OCI-LY1 (cell line): ENCODE results near the gene LRP8.

ENCODE experiments used
- H2AFZ ChIP-seq: fragments of 200-600 bp; sonication (generic), shearing (Covaris generic); 2 replicates; pipeline ENCODE4 v1.6.0; 2014; ENCODE audit warnings: antibody characterized with exemption, mild to moderate bottlenecking, low read length
- H3F3A ChIP-seq: fragments of 200-600 bp; sonication (generic), shearing (Covaris generic); 2 replicates; pipeline ENCODE4 v1.6.0; 2014; ENCODE audit warnings: mild to moderate bottlenecking, antibody characterized with exemption, low read length, moderate library complexity; ENCODE audit not compliant: insufficient read depth
- H3K27ac ChIP-seq: fragments of 200-600 bp; sonication (generic); 2 replicates; pipeline ENCODE4 v1.5.1; 2014; ENCODE audit warnings: low read length, mixed run types, mild to moderate bottlenecking, low read depth; ENCODE audit not compliant: poor library complexity, severe bottlenecking
- H3K27me3 ChIP-seq: fragments of 200-600 bp; sonication (generic); 2 replicates; pipeline ENCODE4 v1.6.0; 2014; ENCODE audit warnings: antibody characterized with exemption, mild to moderate bottlenecking, low read length, moderate library complexity; ENCODE audit not compliant: insufficient read depth
- H3K36me3 ChIP-seq: fragments of 200-600 bp; sonication (generic); 2 replicates; pipeline ENCODE4 v1.6.1; 2014; ENCODE audit warnings: mild to moderate bottlenecking, antibody characterized with exemption, low read length, moderate library complexity, mixed read lengths; ENCODE audit not compliant: insufficient read depth
- H3K4me1 ChIP-seq: fragments of 200-600 bp; sonication (generic); 2 replicates; pipeline ENCODE4 v1.5.1; 2014; ENCODE audit warnings: mild to moderate bottlenecking, low read length, moderate library complexity; ENCODE audit not compliant: insufficient read depth, severe bottlenecking
- H3K4me2 ChIP-seq: fragments of 200-600 bp; sonication (generic), shearing (Covaris generic); 2 replicates; pipeline ENCODE4 v1.6.1; 2014; ENCODE audit warnings: low read length
- H3K4me3 ChIP-seq: fragments of 200-600 bp; sonication (generic); 2 replicates; pipeline ENCODE4 v1.5.1; 2014; ENCODE audit warnings: low read length, low read depth, mild to moderate bottlenecking, mixed read lengths; ENCODE audit not compliant: poor library complexity, severe bottlenecking
- H3K79me2 ChIP-seq: fragments of 200-600 bp; shearing (Covaris generic); 2 replicates; pipeline ENCODE4 v1.6.1; 2016; ENCODE audit warnings: mixed run types, low read length, mixed read lengths; ENCODE audit not compliant: insufficient read depth
- H3K9ac ChIP-seq: fragments of 200-600 bp; sonication (generic), shearing (Covaris generic); 2 replicates; pipeline ENCODE4 v1.6.1; 2014; ENCODE audit warnings: mild to moderate bottlenecking, low read length, mixed read lengths
- H3K9me2 ChIP-seq: fragments of 200-600 bp; sonication (generic), shearing (Covaris generic); 2 replicates; pipeline ENCODE4 v1.6.1; 2014; ENCODE audit warnings: low read depth, mild to moderate bottlenecking, low read length, mixed read lengths
- H3K9me3 ChIP-seq: fragments of 200-600 bp; shearing (Covaris generic); 2 replicates; pipeline ENCODE4 v1.6.1; 2014; ENCODE audit warnings: low read length, mixed read lengths
- H4K20me1 ChIP-seq: fragments of 200-600 bp; sonication (generic), shearing (Covaris generic); 2 replicates; pipeline ENCODE4 v1.6.0; 2016; ENCODE audit warnings: mild to moderate bottlenecking, low read length; ENCODE audit not compliant: insufficient read depth
- CTCF ChIP-seq: fragments of 200-600 bp; sonication (generic), shearing (Covaris generic); IDR thresholded peaks from 2 replicates; pipeline ENCODE4 v1.5.1; 2017; ENCODE audit warnings: mild to moderate bottlenecking, antibody characterized with exemption, low read length, moderate library complexity, mixed read lengths
- EZH2 ChIP-seq: fragments of 200-600 bp; sonication (generic), shearing (Covaris generic); IDR thresholded peaks from 2 replicates; pipeline ENCODE4 v1.8.0; 2017; ENCODE audit warnings: borderline replicate concordance, mixed run types, mild to moderate bottlenecking, antibody characterized with exemption, low read length, moderate library complexity, mixed read lengths

Gene LRP8

GRCh38 chr1:53372501-53372951, 44.7 kb upstream of the LRP8 start:
- no peaks in the 10 kb centered on the region for H3K36me3 ChIP-seq
- no peak overlapping the region for H3K27ac ChIP-seq
- H2AFZ ChIP-seq, result no peak overlapping the region
- no peak overlapping the region for H3K4me3 ChIP-seq
- peaks cover 15% of the 10 kb centered on the region for H3K4me1 ChIP-seq
- H3K9me3 ChIP-seq, result no peaks in the 10 kb centered on the region
- H4K20me1 ChIP-seq, result no peaks in the 10 kb centered on the region
- H3K9ac ChIP-seq, result no peak overlapping the region
- H3K27me3 ChIP-seq, result peaks cover 9% of the 10 kb centered on the region; the same call in 1 of the 2 replicates
- no peaks in the 10 kb centered on the region for H3K9me2 ChIP-seq
- H3K4me2 ChIP-seq, result no peak overlapping the region
- no peaks in the 10 kb centered on the region for H3K79me2 ChIP-seq
- no peaks in the 10 kb centered on the region for H3F3A ChIP-seq
- TF ChIP-seq EZH2 (no peak), CTCF (no peak)

GRCh38 chr1:53371851-53372250, 44.0 kb upstream of the LRP8 start:
- Histone ChIP-seq H3K9me2 (no peaks in the 10 kb centered on the region), H3K4me1 (peaks cover 22% of the 10 kb centered on the region), H3K4me3 (no peak overlapping the region), H3K4me2 (no peak overlapping the region), H3K9ac (no peak overlapping the region), H2AFZ (no peak overlapping the region), H3K79me2 (no peaks in the 10 kb centered on the region), H3K27me3 (peaks cover 5% of the 10 kb centered on the region; the same call in 1 of the 2 replicates), H3K9me3 (no peaks in the 10 kb centered on the region), H3F3A (no peaks in the 10 kb centered on the region), H4K20me1 (no peaks in the 10 kb centered on the region), H3K27ac (no peak overlapping the region), H3K36me3 (no peaks in the 10 kb centered on the region)
- TF ChIP-seq CTCF, result no peak
- TF ChIP-seq EZH2, result no peak

- H4K20me1 ChIP-seq, result no peaks in the 10 kb centered on the region
- H3K9me2 ChIP-seq, result no peaks in the 10 kb centered on the region
- H3F3A ChIP-seq, result no peaks in the 10 kb centered on the region
- no peak overlapping the region for H3K4me2 ChIP-seq
- H3K9me3 ChIP-seq, result no peaks in the 10 kb centered on the region
- TF ChIP-seq EZH2, result no peak
- no peak for TF ChIP-seq CTCF
- no peaks in the 10 kb centered on the region for H3K79me2 ChIP-seq
- no peak overlapping the region for H3K9ac ChIP-seq
- H3K27ac ChIP-seq, result no peak overlapping the region
- H3K27me3 ChIP-seq, result peaks cover 1% of the 10 kb centered on the region; the same call in 1 of the 2 replicates
- H3K36me3 ChIP-seq, result no peaks in the 10 kb centered on the region
- no peak overlapping the region for H3K4me3 ChIP-seq
- peaks cover 25% of the 10 kb centered on the region for H3K4me1 ChIP-seq
- no peak overlapping the region for H2AFZ ChIP-seq
These were observed 43.3 kb upstream of the LRP8 start for GRCh38 chr1:53371121-53371666.
